ENCODE measurements around the gene PRRG2. TPM values are rescaled to one million over a fixed set of nuclear protein-coding genes. Genes with fewer than 3 reads are reported as not detected.

PRRG2 gene
- 1 to 10 TPM in 2 of 4 donors, under 1 TPM in 1, not detected in 1; 0.17 to 2.5 (median 1.6) TPM for total RNA-seq

DNA sequence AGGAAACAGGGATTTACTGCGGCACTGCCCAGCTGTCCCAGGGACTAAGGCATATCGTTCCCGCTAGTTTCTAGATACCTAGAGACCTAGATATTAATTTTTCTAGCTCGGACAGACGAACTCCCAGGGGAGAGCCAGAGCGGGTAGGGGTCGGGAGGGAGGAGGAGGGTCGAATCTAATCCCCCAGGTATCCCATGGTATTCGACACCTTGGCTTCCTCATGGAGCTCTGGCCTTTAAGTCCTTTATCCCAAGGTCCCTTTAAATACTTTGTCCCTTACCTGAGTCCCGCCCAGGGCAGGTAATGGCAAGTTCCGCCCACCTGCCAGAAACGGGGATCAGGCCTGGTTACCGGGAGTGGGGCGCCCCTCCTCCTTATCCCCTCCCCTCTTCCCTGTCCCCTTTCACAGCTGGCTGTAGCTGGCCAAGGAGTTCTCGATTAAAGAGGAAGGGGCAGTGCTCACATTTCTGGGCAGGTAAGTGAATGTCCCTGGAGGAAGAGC lies at the start of gene PRRG2:
PRRG2 (plus strand) TSS at position 310 of the 502 bp plus-strand sequence. CDS start 1,904 bp downstream, outside the sequence.
- H3K4me3 ChIP-seq = peak within 1 kb of the TSS; percentile 68 to 84 (median 71)
- no peaks in the 10 kb centered on the region for H3K27me3 ChIP-seq
- H3K27ac ChIP-seq (replicated peaks in 1 of 4) = peak within 1 kb of the TSS; percentile 74 to 85 (median 81)
- H3K4me1 ChIP-seq = peaks cover 21 to 32% (median 28%) of the 10 kb centered on the region in 4 donors
- DNase-seq (ENCODE audit: extremely low spot score) = no peak
- H3K9me3 ChIP-seq = no peaks in the 10 kb centered on the region
- H3K36me3 ChIP-seq = peaks cover 2 to 8% (median 5%) of the 10 kb centered on the region in 4 donors
- 29% methylated on average over 15 of the region's 15 CpGs for WGBS
- TF ChIP-seq POLR2AphosphoS5 (IDR thresholded peaks at IDR 0.05) (no peak), POLR2A (IDR thresholded peaks at IDR 0.05; ENCODE audit: low read depth) (no peak), EP300 (IDR thresholded peaks at IDR 0.05) (no peak)
- TF ChIP-seq, protein P1, sequence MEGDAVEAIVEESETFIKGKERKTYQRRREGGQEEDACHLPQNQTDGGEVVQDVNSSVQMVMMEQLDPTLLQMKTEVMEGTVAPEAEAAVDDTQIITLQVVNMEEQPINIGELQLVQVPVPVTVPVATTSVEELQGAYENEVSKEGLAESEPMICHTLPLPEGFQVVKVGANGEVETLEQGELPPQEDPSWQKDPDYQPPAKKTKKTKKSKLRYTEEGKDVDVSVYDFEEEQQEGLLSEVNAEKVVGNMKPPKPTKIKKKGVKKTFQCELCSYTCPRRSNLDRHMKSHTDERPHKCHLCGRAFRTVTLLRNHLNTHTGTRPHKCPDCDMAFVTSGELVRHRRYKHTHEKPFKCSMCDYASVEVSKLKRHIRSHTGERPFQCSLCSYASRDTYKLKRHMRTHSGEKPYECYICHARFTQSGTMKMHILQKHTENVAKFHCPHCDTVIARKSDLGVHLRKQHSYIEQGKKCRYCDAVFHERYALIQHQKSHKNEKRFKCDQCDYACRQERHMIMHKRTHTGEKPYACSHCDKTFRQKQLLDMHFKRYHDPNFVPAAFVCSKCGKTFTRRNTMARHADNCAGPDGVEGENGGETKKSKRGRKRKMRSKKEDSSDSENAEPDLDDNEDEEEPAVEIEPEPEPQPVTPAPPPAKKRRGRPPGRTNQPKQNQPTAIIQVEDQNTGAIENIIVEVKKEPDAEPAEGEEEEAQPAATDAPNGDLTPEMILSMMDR (IDR thresholded peaks at IDR 0.05) = no peak
- intact Hi-C loops (cut with DNase I) = no loop called here

DNA sequence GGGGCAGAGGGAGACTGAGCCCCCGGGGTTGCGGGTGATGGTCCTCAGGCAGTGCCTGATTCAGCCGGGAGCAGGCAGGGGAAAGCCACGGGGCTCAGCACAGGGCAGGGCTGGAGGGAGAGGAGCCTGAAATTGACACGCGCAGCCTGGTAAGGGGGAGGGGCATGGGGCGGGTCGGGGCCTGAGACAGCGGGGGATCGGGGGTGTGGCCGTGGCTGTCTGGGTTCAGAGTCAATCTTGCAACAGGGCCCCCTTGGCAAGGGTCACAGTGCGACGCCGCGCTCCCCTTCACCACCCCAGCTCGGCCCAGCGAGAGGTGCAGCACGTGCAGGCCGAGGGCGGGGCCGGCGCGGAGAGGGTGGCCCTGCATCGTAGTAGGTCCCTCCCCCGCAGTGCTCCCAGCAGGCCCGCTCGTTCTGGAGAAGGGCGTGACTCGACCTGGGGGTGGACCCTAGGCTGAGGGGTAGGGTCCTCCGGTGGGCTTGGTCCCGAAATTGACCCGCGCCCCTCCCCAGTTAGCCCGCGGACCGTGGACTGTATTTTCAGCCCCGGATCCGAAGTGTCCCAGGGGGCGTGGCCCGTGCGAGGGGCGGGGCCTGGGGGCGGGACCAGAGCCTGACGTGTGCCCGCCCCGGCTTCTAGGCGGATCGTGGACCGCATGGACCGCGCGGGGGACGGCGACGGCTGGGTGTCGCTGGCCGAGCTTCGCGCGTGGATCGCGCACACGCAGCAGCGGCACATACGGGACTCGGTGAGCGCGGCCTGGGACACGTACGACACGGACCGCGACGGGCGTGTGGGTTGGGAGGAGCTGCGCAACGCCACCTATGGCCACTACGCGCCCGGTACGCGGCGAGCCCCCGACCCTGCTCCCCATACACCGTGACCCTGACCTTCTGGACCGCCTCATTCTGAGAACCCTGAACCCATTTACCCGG lies 47.3 kb upstream of the PRRG2 start:
- peak overlapping the region; percentile 58 to 81 (median 60) for H3K4me3 ChIP-seq
- peaks cover 0 to 16% (median 11%) of the 10 kb centered on the region in 4 donors for H3K36me3 ChIP-seq
- no peak for TF ChIP-seq POLR2A (IDR thresholded peaks at IDR 0.05; ENCODE audit: low read depth)
- peak; percentile 7 to 16 for TF ChIP-seq POLR2AphosphoS5 (IDR thresholded peaks at IDR 0.05)
- TF ChIP-seq, protein P1 (IDR thresholded peaks at IDR 0.05) = peak in 2 of 3 experiments; percentile 20 to 41
- TF ChIP-seq EP300 (IDR thresholded peaks at IDR 0.05) = no peak
- peaks cover 13 to 24% (median 19%) of the 10 kb centered on the region in 4 donors for H3K4me1 ChIP-seq
- intact Hi-C loops (cut with DNase I) = no loop called here
- 8% methylated on average over 24 of the region's 87 CpGs for WGBS
- H3K27me3 ChIP-seq = no peaks in the 10 kb centered on the region
- H3K27ac ChIP-seq (replicated peaks in 1 of 4) = peak overlapping the region in 1 of 4 donors; percentile 15
- H3K9me3 ChIP-seq = no peaks in the 10 kb centered on the region
- peak; percentile 95 for DNase-seq (ENCODE audit: extremely low spot score)

DNA sequence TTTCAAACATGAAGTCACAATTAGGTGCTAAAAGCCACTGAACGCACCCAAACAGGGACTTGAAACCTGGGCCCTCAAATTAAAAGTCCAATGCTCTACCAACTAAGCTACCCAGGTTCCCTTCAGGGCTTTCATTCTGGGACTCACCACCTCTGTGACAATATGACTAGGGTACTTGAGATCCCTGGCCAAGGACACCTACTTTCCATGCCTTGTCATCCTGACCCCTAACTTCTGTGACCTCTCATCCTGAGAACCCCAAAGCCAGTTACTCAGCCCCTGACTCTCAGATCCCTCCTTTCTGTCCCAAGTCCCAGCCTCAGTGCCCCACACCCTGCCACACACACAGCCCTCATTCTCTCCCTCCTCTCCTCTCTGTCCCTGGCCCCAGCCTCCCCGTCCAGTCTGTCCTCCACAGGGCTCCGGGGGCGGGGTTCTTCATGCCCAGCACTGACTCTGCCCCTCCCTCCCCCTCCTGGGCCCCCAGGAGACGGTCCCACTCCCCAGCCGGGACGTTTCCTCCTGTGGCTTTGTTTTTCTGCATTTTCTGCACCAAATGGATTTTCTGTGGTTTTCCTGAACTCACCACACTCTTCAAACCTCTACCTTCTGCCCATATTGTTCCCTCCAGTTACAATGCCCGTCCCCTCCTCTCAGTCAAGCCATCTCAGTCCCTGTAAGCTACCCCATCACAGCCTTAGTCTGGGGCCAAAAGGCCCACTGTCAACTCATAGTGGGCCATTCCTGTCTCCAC lies 46.3 kb upstream of the PRRG2 start:
- TF ChIP-seq POLR2A (IDR thresholded peaks at IDR 0.05; ENCODE audit: low read depth) (no peak), EP300 (IDR thresholded peaks at IDR 0.05) (no peak), POLR2AphosphoS5 (IDR thresholded peaks at IDR 0.05) (no peak)
- TF ChIP-seq, protein P1 (IDR thresholded peaks at IDR 0.05) = no peak
- Histone ChIP-seq H3K27ac (replicated peaks in 1 of 4) (peak overlapping the region in 1 of 4 donors; percentile 15), H3K4me1 (peaks cover 13 to 24% (median 19%) of the 10 kb centered on the region in 4 donors), H3K4me3 (peak overlapping the region; percentile 58 to 81 (median 60)), H3K27me3 (no peaks in the 10 kb centered on the region), H3K36me3 (peaks cover 0 to 24% (median 17%) of the 10 kb centered on the region in 4 donors), H3K9me3 (no peaks in the 10 kb centered on the region)
- WGBS = 72% methylated on average over 8 of the region's 8 CpGs
- intact Hi-C loops (cut with DNase I) = no loop called here
- DNase-seq (ENCODE audit: extremely low spot score) = no peak

DNA sequence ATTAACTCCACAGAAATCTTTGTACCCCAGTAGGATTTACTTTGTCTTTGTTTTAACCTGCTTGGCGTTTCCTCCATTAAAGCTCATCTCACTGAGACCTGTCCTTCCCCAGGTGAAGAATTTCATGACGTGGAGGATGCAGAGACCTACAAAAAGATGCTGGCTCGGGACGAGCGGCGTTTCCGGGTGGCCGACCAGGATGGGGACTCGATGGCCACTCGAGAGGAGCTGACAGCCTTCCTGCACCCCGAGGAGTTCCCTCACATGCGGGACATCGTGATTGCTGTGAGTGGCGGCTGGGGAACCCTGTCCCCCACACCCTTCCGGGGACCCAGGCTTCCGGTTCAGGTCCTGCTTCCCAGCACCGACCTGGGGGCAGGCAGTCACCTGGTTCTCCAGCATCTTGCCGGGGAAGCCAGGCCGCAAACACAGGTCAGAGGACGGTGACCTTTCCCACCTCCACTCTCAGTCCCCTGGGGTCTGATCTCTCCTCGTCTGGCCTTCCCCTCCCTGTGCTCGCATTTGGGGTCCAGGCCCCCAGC lies 44.1 kb upstream of the PRRG2 start:
- 91% methylated on average over 17 of the region's 22 CpGs for WGBS
- DNase-seq (ENCODE audit: extremely low spot score) = no peak
- H3K27me3 ChIP-seq = no peaks in the 10 kb centered on the region
- no peak for TF ChIP-seq EP300 (IDR thresholded peaks at IDR 0.05)
- TF ChIP-seq, protein P1 (IDR thresholded peaks at IDR 0.05) = no peak
- no peak for TF ChIP-seq POLR2AphosphoS5 (IDR thresholded peaks at IDR 0.05)
- no peak for TF ChIP-seq POLR2A (IDR thresholded peaks at IDR 0.05; ENCODE audit: low read depth)
- H3K4me3 ChIP-seq = no peak overlapping the region
- intact Hi-C loops (cut with DNase I) = no loop called here
- H3K4me1 ChIP-seq = peaks cover 13 to 24% (median 19%) of the 10 kb centered on the region in 4 donors
- H3K36me3 ChIP-seq = peaks cover 0 to 30% (median 19%) of the 10 kb centered on the region in 4 donors
- H3K9me3 ChIP-seq = no peaks in the 10 kb centered on the region
- H3K27ac ChIP-seq (replicated peaks in 1 of 4) = no peak overlapping the region

Measured in esophagus muscularis mucosa (tissue), 4 donors.